SH-SY5Y (cell line): Measurements from ENCODE around the gene SLC23A2.

Experiments
- GATA2 ChIP-seq: IDR thresholded peaks from 2 replicates; pipeline ENCODE4 v1.6.1; 2011; ENCODE audit warnings: mild to moderate bottlenecking, low read depth, low read length
- GATA3 ChIP-seq: IDR thresholded peaks from 2 replicates; pipeline ENCODE4 v1.6.1; 2011; ENCODE audit warnings: low read depth, mild to moderate bottlenecking, low read length, moderate library complexity

- no peak for TF ChIP-seq GATA3
- no peak for TF ChIP-seq GATA2
Measured at GRCh38 chr20:4855555-4855954, 145.8 kb downstream of the SLC23A2 start.
